ENCODE measurements around the gene HNF1A.
"Not testable (repeated sequence)": the region's sequence is repeated elsewhere in the genome, so short reads cannot be mapped to it uniquely, and the experiment has no call there.

HNF1A gene

GRCh38 chr12:120978296-120979219, at the start of gene HNF1A:
HNF1A (plus strand) TSS chr12:120978543; CDS start chr12:120978769, 226 bp downstream.
- DNase-seq = no peak

GRCh38 chr12:120928864-120929652, 49.3 kb upstream of the HNF1A start:
- no peak for DNase-seq

GRCh38 chr12:120930032-120930431, 48.3 kb upstream of the HNF1A start:
- DNase-seq = no peak

GRCh38 chr12:120932058-120932457, 46.3 kb upstream of the HNF1A start:
- no peak for DNase-seq

- no peak for DNase-seq
These were observed 45.3 kb upstream of the HNF1A start for GRCh38 chr12:120932956-120933526.

- DNase-seq = no peak
These were observed 44.6 kb upstream of the HNF1A start for GRCh38 chr12:120933786-120934185.

GRCh38 chr12:120936197-120936596, 42.1 kb upstream of the HNF1A start:
- no peak for DNase-seq

- DNase-seq = no peak
These were observed 39.8 kb upstream of the HNF1A start for GRCh38 chr12:120938496-120938895.

GRCh38 chr12:120939523-120939922, 38.8 kb upstream of the HNF1A start:
- no peak for DNase-seq

- DNase-seq = no peak
These were observed 38.3 kb upstream of the HNF1A start for GRCh38 chr12:120940006-120940405.

- no peak for DNase-seq
These were observed 37.5 kb upstream of the HNF1A start for GRCh38 chr12:120940799-120941198.

GRCh38 chr12:120941412-120941811, 36.9 kb upstream of the HNF1A start:
- DNase-seq = no peak

GRCh38 chr12:120941846-120942405, 36.4 kb upstream of the HNF1A start:
- no peak for DNase-seq

GRCh38 chr12:120943482-120943881, 34.9 kb upstream of the HNF1A start:
- no peak for DNase-seq

- DNase-seq = no peak
These were observed 33.6 kb upstream of the HNF1A start for GRCh38 chr12:120944645-120945217.

- not testable (repeated sequence) for DNase-seq
These were observed 32.8 kb upstream of the HNF1A start for GRCh38 chr12:120945516-120945915.

GRCh38 chr12:120950260-120950799, 28.0 kb upstream of the HNF1A start:
- DNase-seq = not testable (repeated sequence)

GRCh38 chr12:120950807-120951206, 27.5 kb upstream of the HNF1A start:
- DNase-seq = no peak

- no peak for DNase-seq
These were observed 23.1 kb upstream of the HNF1A start for GRCh38 chr12:120955232-120955631.

- DNase-seq = no peak
These were observed 21.6 kb upstream of the HNF1A start for GRCh38 chr12:120956579-120957300.

- DNase-seq = no peak
These were observed 19.0 kb upstream of the HNF1A start for GRCh38 chr12:120959111-120959878.

Data from NCI-H1436 treated with DMSO at 0.1 percent for 48 hours (cell line).